ENCODE results near the gene SMIM33.

DNA sequence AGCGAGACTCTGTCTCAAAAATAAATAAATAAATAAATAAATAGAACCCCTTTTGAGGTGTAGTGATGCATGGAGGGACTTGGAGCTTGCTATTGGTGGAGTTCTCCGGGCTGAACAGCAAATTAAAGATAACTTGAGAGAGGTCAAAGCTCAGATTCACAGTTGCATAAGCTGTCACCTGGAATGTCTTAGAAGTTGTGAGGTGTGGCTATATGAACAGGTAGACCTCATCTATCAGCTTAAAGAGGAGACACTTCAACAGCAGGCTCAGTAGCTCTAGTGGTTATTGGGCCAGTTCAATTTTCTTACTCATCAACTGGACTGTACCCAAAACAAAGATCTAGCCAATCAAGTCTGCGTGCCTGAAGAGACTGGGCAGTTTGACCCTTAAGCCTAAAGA, 23.5 kb downstream of the SMIM33 start:
- TF ChIP-seq, protein P1, sequence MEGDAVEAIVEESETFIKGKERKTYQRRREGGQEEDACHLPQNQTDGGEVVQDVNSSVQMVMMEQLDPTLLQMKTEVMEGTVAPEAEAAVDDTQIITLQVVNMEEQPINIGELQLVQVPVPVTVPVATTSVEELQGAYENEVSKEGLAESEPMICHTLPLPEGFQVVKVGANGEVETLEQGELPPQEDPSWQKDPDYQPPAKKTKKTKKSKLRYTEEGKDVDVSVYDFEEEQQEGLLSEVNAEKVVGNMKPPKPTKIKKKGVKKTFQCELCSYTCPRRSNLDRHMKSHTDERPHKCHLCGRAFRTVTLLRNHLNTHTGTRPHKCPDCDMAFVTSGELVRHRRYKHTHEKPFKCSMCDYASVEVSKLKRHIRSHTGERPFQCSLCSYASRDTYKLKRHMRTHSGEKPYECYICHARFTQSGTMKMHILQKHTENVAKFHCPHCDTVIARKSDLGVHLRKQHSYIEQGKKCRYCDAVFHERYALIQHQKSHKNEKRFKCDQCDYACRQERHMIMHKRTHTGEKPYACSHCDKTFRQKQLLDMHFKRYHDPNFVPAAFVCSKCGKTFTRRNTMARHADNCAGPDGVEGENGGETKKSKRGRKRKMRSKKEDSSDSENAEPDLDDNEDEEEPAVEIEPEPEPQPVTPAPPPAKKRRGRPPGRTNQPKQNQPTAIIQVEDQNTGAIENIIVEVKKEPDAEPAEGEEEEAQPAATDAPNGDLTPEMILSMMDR (IDR thresholded peaks at IDR 0.05), result no peak
- TF ChIP-seq POLR2A (IDR thresholded peaks at IDR 0.05), result no peak
